C4-2B (cell line): ENCODE results near the gene ZFYVE28.

Source experiments
- CTCF ChIP-seq: fragments of 450-650 bp; conservative IDR thresholded peaks from 2 replicates; pipeline ENCODE4 v1.5.1; 2017; ENCODE audit warnings: mild to moderate bottlenecking
- ZFX ChIP-seq: fragments of 450-650 bp; IDR thresholded peaks from 2 replicates; pipeline ENCODE4 v1.6.1; 2017

GRCh38 chr4:2357821-2358745 is 60.4 kb downstream of the ZFYVE28 start:
- TF ChIP-seq CTCF (no peak), ZFX (no peak)
